Skeletal muscle tissue (tissue), 4 donors: ENCODE results near the gene COL5A1. TPM values are rescaled to one million over a fixed set of nuclear protein-coding genes. Genes with fewer than 3 reads are reported as not detected.

Experiments
- H3K27ac ChIP-seq: one replicate; pipeline ENCODE4 v1.7.0; 2013; ENCODE audit warnings: mild to moderate bottlenecking, low read depth, low read length, inconsistent platforms
- H3K27me3 ChIP-seq, 3 donors: one replicate each; pipeline ENCODE4 v1.7.0; 2013; ENCODE audit warnings: low read length in 3 of 3; ENCODE audit not compliant: control insufficient read depth in 3 of 3, insufficient read depth in 3 of 3
- H3K36me3 ChIP-seq, 3 donors: one replicate each; pipeline ENCODE4 v1.7.0; 2013; ENCODE audit warnings: low read length in 3 of 3; ENCODE audit not compliant: control insufficient read depth in 3 of 3, insufficient read depth in 3 of 3
- H3K4me1 ChIP-seq, 3 donors: one replicate each; pipeline ENCODE4 v1.7.0; 2013; ENCODE audit warnings: low read length in 3 of 3, mild to moderate bottlenecking in 3 of 3; ENCODE audit not compliant: control insufficient read depth in 3 of 3, insufficient read depth in 3 of 3
- H3K4me3 ChIP-seq, 3 donors: one replicate each; pipeline ENCODE4 v1.7.0; 2013; ENCODE audit warnings: low read length in 3 of 3
- H3K9ac ChIP-seq, 3 donors: one replicate each; pipeline ENCODE4 v1.7.0; 2013; ENCODE audit warnings: low read length in 3 of 3, mild to moderate bottlenecking in 3 of 3, moderate library complexity in 2 of 3, low read depth in 1 of 3
- H3K9me3 ChIP-seq, 3 donors: one replicate each; pipeline ENCODE4 v1.7.0; 2013; ENCODE audit warnings: low read length in 3 of 3; ENCODE audit not compliant: control insufficient read depth in 3 of 3
- total RNA-seq: library from RNA; depleted of rRNA; stranded (reverse); fragments of >200 nt; gene quantifications from one replicate; pipeline ENCODE4 v1.2.3, GENCODE V29; 2014
- donor health status: Osteomylitis.

COL5A1 gene
- total RNA-seq, 1 donor from 2014 or later, result 258 TPM

DNA sequence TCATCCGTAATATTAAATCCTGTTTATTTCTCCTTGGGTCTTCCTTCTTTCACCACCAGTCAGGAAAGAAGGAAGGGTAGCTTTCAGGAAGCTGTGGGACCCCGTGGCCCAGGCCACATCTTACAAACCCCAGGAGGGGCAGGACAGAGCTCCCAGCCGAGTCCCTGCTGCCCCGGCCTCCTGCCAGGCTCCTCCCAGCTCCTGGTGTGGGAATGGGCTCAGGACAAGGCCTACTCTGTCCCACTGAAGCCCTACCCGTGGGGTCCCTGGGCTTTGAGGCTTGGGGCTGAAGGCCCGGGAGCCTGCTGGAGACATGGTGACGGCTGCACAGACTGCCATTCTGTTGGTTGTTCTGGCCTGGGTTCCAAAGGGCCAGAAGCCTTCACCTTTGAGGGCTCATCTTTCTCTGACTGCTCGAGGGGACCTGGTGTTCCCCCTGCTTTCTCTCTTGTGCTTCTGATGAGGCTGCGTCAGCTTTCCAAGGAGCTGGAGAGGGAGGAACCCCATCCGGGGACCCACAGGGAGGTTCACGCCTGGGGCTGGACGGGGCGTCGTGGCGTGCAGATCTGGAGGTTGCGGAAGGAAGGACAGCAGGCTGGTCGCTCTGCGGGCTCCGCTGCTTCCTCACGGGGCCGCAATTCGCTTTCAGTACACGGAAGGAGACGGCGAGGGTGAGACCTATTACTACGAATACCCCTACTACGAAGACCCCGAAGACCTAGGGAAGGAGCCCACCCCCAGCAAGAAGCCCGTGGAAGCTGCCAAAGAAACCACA is 86.6 kb downstream of the COL5A1 start:
- H3K36me3 ChIP-seq, result peaks cover 0 to 3% (median 0%) of the 10 kb centered on the region in 3 donors
- H3K4me1 ChIP-seq, result peaks cover 8 to 26% (median 11%) of the 10 kb centered on the region in 3 donors
- no peak overlapping the region for H3K9ac ChIP-seq
- H3K4me3 ChIP-seq, result no peak overlapping the region
- no peaks in the 10 kb centered on the region for H3K9me3 ChIP-seq
- peaks cover 34 to 80% (median 57%) of the 10 kb centered on the region in 3 donors for H3K27me3 ChIP-seq
- H3K27ac ChIP-seq, result no peak overlapping the region

DNA sequence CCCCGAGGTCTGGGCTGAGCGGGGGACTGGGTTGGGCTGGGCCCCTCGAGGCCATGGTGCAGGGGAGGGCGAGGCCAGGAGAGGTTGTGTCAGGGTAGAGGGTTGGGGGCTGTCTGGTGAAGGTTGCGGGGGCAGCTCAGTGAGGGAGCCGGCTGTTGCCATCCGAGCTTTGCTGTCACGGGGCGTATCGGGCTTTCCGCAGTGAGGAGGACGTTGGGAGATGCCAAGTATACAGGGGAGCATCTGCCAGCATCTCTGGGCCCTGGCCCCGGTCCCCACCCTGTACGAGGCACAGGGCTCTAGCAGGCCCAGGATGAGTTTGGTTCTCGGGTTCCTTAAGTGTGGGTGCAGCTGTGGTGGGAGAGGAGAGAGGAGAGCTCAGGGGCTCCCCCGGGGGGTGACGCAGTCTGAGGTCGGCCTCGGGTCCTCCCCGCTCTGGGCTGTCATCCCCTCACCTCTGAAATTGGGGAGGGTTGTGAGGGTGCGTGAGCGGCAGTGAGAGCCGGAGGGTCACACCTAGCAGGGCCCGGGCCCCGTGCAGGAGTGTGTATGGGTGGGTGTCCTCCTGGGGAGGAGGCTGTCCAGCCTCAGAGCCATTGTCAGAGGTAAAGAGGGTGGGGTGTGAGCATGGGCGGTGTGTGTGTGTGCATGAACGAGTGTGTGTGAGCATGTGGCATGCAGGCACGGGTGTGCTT is 87.3 kb downstream of the COL5A1 start:
- H3K4me3 ChIP-seq, result no peak overlapping the region
- no peaks in the 10 kb centered on the region for H3K9me3 ChIP-seq
- H3K27ac ChIP-seq, result no peak overlapping the region
- peaks cover 0 to 3% (median 0%) of the 10 kb centered on the region in 3 donors for H3K36me3 ChIP-seq
- no peak overlapping the region for H3K9ac ChIP-seq
- peaks cover 14 to 32% (median 17%) of the 10 kb centered on the region in 3 donors for H3K4me1 ChIP-seq
- peaks cover 40 to 80% (median 50%) of the 10 kb centered on the region in 3 donors for H3K27me3 ChIP-seq

DNA sequence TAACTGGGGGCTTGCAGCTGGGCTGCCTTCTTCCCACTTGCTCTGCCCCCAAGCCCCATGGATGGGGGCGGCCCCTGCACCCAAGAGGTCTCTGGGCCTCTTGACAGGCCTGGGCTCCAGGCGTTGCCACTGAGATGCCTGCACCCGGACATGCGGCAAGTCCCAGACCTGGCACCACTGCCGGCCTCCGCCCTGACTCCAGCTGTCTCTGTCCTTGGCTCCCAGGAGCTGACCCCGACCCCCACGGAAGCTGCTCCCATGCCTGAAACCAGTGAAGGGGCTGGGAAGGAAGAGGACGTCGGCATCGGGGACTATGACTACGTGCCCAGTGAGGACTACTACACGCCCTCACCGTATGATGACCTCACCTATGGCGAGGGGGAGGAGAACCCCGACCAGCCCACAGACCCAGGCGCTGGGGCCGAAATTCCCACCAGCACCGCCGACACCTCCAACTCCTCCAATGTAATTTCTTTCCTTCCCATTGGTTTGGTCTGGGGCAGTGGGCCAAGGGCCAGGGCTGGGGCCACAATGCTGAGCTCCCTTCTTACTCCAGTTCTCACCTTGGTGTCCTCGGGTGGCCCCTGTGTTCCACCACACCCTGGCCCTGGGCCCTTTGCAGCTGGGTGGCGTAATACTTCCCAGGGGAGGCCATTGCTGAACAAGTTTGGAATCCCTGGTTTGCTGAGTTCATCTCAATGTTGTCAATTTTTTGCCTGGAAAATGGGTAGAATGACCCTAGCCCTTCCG is 88.6 kb downstream of the COL5A1 start:
- Histone ChIP-seq H3K27ac (peak overlapping the region; percentile 36), H3K36me3 (peaks cover 0 to 3% (median 0%) of the 10 kb centered on the region in 3 donors), H3K4me1 (peaks cover 20 to 38% (median 20%) of the 10 kb centered on the region in 3 donors), H3K27me3 (peaks cover 37 to 75% (median 40%) of the 10 kb centered on the region in 3 donors), H3K4me3 (no peak overlapping the region), H3K9me3 (no peaks in the 10 kb centered on the region), H3K9ac (peak overlapping the region in 1 of 3 donors; percentile 23)

DNA sequence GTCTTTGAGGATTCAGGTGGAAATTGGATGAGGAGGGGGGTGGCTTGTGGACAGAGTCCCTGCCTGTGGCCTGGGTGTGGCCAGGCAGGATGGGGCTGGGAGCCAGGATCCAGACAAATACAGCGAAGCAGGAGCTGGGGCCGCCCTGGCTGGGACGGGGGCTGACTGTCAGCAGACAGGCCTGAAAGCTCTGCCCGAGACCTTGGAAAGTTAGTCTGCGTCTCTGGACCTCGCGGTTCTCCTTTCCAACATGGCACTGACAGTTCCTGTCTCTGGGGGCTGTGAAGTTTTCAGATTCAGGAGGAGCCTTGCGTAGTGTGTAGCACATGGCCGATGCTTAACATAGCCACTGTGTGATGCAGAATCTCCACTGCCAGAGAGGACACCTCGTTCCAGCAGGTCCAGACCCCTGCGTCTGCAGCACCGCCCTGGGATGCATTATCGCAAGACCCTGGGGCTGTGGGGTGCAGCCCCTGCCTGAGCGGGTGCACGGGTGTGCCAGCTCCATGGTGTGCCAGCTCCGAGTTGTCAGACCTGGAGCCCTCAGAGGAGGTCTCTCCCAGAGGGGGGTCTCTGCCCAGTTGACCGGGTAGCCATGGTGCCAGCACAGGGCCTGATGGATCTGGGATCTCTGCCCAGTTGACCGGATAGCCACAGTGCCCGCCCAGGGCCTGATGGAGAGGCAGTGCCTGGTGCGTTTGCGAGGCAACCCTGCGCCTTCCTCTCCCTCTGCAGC is 89.3 kb downstream of the COL5A1 start:
- Histone ChIP-seq H3K4me1 (peaks cover 24 to 43% (median 24%) of the 10 kb centered on the region in 3 donors), H3K36me3 (peaks cover 0 to 3% (median 0%) of the 10 kb centered on the region in 3 donors), H3K27ac (peak overlapping the region; percentile 36), H3K4me3 (no peak overlapping the region), H3K9me3 (no peaks in the 10 kb centered on the region), H3K9ac (peak overlapping the region in 1 of 3 donors; percentile 23), H3K27me3 (peaks cover 39 to 76% (median 40%) of the 10 kb centered on the region in 3 donors)

DNA sequence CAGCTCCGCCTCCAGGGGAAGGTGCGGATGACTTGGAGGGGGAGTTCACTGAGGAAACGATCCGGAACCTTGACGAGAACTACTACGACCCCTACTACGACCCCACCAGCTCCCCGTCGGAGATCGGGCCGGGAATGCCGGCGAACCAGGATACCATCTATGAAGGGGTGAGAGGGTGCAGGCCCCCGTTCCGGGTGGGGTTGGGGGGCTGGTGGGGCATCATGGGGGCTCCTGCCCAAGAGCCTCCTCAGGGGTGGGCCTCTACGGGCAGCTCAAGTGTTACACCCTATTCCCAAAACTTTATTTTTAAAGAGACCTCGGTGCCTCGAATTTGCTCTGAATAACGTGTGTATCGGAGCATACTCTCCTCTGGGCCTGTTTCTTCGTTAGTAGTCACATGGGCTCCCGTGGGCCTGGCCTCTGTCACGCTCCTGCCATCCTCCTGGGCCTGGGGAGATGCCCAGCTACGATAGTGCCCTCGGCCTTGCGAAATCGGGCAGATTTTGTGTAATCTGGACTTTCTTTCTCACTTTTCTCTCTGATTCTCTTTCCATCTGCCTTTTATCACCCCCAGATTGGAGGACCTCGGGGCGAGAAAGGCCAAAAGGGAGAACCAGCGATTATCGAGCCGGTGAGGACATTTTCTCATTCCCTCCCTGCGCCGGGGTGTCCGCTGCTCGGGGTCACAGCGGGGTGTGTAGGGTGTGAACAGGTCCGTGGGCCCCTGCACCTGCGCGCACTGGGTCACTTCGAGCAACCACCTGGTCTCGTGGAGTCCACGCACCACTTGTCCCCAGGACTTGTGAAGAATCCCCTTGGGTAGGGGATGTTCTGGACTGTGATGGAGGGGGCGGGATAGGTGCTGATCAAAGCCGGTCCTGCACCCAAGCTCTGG is 90.1 kb downstream of the COL5A1 start:
- Histone ChIP-seq H3K36me3 (peaks cover 0 to 3% (median 0%) of the 10 kb centered on the region in 3 donors), H3K4me1 (peaks cover 26 to 48% (median 28%) of the 10 kb centered on the region in 3 donors), H3K9ac (no peak overlapping the region), H3K27me3 (peaks cover 43 to 79% (median 44%) of the 10 kb centered on the region in 3 donors), H3K9me3 (no peaks in the 10 kb centered on the region), H3K27ac (no peak overlapping the region), H3K4me3 (no peak overlapping the region)

DNA sequence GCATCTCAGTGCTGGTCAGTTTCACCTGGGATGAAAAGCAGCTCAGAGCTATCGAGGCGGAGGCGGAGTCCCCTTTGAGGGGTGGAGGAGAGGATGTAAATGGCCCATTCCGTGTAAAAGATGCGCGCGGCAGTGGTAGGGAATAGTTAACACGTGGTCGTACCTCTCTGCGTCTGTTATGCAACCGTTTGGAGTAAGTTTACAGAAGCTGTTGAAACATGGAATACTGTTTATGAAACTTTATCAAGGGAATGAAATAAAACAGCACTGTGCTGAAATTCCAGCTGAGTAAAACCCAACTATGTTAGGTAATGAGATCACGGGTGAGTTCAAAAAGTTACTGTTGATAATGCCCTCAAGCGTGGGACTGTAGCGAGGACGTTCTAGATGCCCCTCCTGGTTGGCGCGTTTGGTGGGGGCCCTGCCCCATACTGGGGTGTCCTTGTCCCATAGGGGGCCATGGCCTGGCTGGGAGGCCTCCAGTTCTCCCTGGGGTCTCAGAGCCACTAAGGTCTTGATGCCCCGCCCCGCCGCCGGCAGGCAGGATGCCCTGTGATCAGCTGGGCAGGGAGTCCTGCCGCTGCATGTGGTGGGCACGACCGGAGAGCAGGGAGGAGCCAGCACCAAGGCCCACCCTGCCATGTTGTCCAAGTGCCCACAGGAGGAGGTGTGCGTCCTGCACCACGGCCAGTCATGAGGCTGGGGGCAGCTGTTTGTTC is 90.9 kb downstream of the COL5A1 start:
- Histone ChIP-seq H3K36me3 (no peaks in the 10 kb centered on the region), H3K9me3 (no peaks in the 10 kb centered on the region), H3K27ac (no peak overlapping the region), H3K9ac (no peak overlapping the region), H3K4me1 (peaks cover 28 to 50% (median 29%) of the 10 kb centered on the region in 3 donors), H3K27me3 (peaks cover 43 to 79% (median 51%) of the 10 kb centered on the region in 3 donors), H3K4me3 (no peak overlapping the region)

DNA sequence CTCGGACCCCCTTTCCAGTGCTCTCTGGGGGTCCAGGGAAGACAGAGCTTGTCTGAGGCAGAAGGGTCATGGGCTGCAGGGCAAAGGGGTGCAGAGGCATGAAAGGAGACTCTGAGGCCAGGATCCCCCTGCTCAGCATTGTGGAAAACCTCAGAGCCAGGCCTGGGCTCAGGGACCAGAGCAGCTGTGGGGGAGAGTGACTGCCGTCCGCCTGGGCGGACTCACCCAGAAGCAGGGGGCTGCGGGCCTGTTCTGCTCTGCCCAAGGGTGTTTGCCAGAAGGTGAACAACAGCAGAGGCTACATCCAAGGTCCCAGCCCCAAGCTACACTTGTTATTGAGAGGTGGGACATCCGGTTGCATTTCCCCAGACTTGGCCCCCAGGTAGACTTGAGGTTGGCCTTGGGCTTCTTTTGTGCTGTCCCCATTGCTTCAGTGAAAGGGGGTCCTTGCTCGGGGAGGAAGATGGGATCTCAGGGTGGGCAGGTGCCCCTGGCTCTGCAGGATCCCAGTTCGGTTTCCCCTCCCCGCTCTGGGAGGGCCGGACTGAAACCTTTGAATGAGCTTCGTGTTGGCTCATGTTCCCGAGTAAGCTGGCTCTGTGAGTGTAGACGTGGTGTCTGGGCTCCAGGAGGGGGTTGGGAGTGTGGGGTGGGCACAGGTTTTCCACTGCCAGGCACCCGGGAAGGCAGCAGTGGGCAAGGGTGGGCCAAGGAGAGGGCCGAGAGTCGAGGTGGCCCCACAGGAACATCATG is 92.1 kb downstream of the COL5A1 start:
- no peaks in the 10 kb centered on the region for H3K9me3 ChIP-seq
- peaks cover 34 to 75% (median 52%) of the 10 kb centered on the region in 3 donors for H3K27me3 ChIP-seq
- H3K36me3 ChIP-seq, result no peaks in the 10 kb centered on the region
- no peak overlapping the region for H3K27ac ChIP-seq
- no peak overlapping the region for H3K4me3 ChIP-seq
- peaks cover 28 to 50% (median 29%) of the 10 kb centered on the region in 3 donors for H3K4me1 ChIP-seq
- H3K9ac ChIP-seq, result no peak overlapping the region

DNA sequence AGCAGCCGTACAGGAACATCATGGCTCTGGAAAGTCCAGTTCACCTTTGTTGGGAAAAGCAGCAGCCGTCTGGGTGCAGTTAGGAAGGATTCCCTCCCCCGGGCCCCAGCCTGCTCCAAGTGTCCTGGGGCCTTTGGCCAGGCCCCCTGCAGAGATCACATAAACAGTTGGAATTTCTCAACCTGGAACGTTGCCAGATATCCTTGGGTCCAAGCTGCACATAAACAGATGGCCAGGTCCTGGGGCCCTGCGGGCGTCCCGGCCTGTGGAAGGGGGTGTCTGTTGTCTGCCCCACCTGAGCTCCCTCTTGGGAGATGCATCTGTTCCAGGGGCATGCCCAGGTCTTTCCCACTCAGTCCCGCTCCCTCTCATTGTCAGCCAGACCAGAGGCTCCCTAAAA is 92.7 kb downstream of the COL5A1 start:
- peaks cover 28 to 48% (median 29%) of the 10 kb centered on the region in 3 donors for H3K4me1 ChIP-seq
- no peaks in the 10 kb centered on the region for H3K36me3 ChIP-seq
- no peak overlapping the region for H3K4me3 ChIP-seq
- no peaks in the 10 kb centered on the region for H3K9me3 ChIP-seq
- H3K9ac ChIP-seq, result no peak overlapping the region
- H3K27ac ChIP-seq, result no peak overlapping the region
- H3K27me3 ChIP-seq, result peaks cover 32 to 78% (median 46%) of the 10 kb centered on the region in 3 donors
